Loucy (cell line): ENCODE measurements around the gene MED13L.

Source experiments
- H2AFZ ChIP-seq: fragments of 200-600 bp; sonication (generic); 2 replicates; pipeline ENCODE4 v1.6.0; 2016; ENCODE audit warnings: antibody characterized with exemption, mild to moderate bottlenecking, low read length, moderate library complexity
- H3F3A ChIP-seq: fragments of 200-600 bp; 2 replicates; pipeline ENCODE4 v1.6.0; 2016; ENCODE audit warnings: antibody characterized with exemption, low read depth, mild to moderate bottlenecking
- H3K27me3 ChIP-seq: fragments of 200-600 bp; sonication (generic); 2 replicates; pipeline ENCODE4 v1.6.1; 2014; ENCODE audit warnings: low read length, mild to moderate bottlenecking; ENCODE audit not compliant: insufficient read depth, poor library complexity, severe bottlenecking
- H3K36me3 ChIP-seq: fragments of 200-600 bp; sonication (generic); 2 replicates; pipeline ENCODE4 v1.6.1; 2016; ENCODE audit warnings: low read length; ENCODE audit not compliant: insufficient read depth
- H3K4me1 ChIP-seq: fragments of 200-600 bp; sonication (generic); 2 replicates; pipeline ENCODE4 v1.5.1; 2014; ENCODE audit warnings: low read length, mild to moderate bottlenecking; ENCODE audit not compliant: insufficient read depth, poor library complexity, severe bottlenecking
- H3K4me2 ChIP-seq: fragments of 200-600 bp; sonication (generic); 2 replicates; pipeline ENCODE4 v1.6.0; 2014; ENCODE audit warnings: antibody characterized with exemption, low read length, low read depth, mild to moderate bottlenecking; ENCODE audit not compliant: poor library complexity, severe bottlenecking
- H3K4me3 ChIP-seq: fragments of 200-600 bp; sonication (generic); 2 replicates; pipeline ENCODE4 v1.5.1; 2014; ENCODE audit warnings: low read length, mild to moderate bottlenecking, mixed read lengths; ENCODE audit not compliant: poor library complexity, severe bottlenecking
- H3K79me2 ChIP-seq: fragments of 200-600 bp; sonication (generic); 2 replicates; pipeline ENCODE4 v1.6.1; 2014; ENCODE audit warnings: low read length; ENCODE audit not compliant: insufficient read depth
- H3K9ac ChIP-seq: fragments of 200-600 bp; sonication (generic); 2 replicates; pipeline ENCODE4 v1.6.0; 2014; ENCODE audit warnings: mild to moderate bottlenecking, low read depth, low read length, moderate library complexity; ENCODE audit not compliant: poor library complexity, severe bottlenecking
- H3K9me2 ChIP-seq: fragments of 200-600 bp; sonication (generic); replicated peaks from 2 replicates; pipeline ENCODE4 v1.6.1; 2016; ENCODE audit warnings: low read depth, low read length, mixed read lengths
- H3K9me3 ChIP-seq: fragments of 200-600 bp; sonication (generic); 2 replicates; pipeline ENCODE4 v1.6.1; 2014; ENCODE audit warnings: mild to moderate bottlenecking, antibody characterized with exemption, low read length, low read depth; ENCODE audit not compliant: insufficient read depth
- H4K20me1 ChIP-seq: fragments of 200-600 bp; sonication (generic); 2 replicates; pipeline ENCODE4 v1.6.0; 2014; ENCODE audit warnings: antibody characterized with exemption, low read length, mild to moderate bottlenecking; ENCODE audit not compliant: insufficient read depth, poor library complexity, severe bottlenecking
- CTCF ChIP-seq: fragments of 200-600 bp; sonication (generic); conservative IDR thresholded peaks from 2 replicates; pipeline ENCODE4 v1.5.1; 2014; ENCODE audit warnings: mild to moderate bottlenecking, antibody characterized with exemption, low read length
- EZH2phosphoT487 ChIP-seq: fragments of 200-600 bp; IDR thresholded peaks from 2 replicates; pipeline ENCODE4 v1.6.1; 2018; ENCODE audit warnings: antibody characterized with exemption, mild to moderate bottlenecking, moderate library complexity, borderline replicate concordance

Gene MED13L

GRCh38 chr12:115926037-115926670 is 351.3 kb downstream of the MED13L start:
- no peaks in the 10 kb centered on the region for H3K36me3 ChIP-seq
- no peak overlapping the region for H2AFZ ChIP-seq
- H3K79me2 ChIP-seq, result no peaks in the 10 kb centered on the region

GRCh38 chr12:115923851-115924250 is 353.6 kb downstream of the MED13L start:
- Histone ChIP-seq H3K4me3 (no peak overlapping the region), H3K36me3 (no peaks in the 10 kb centered on the region), H3F3A (no peaks in the 10 kb centered on the region), H3K9ac (no peak overlapping the region), H3K4me1 (no peaks in the 10 kb centered on the region), H3K9me2 (no peaks in the 10 kb centered on the region), H3K9me3 (0 out of 2 replicates have a peak, but pooled peaks cover 4% of the 10 kb centered on the region), H3K4me2 (no peak overlapping the region), H3K79me2 (no peaks in the 10 kb centered on the region), H3K27me3 (no peaks in the 10 kb centered on the region), H4K20me1 (no peaks in the 10 kb centered on the region), H2AFZ (no peak overlapping the region)
- TF ChIP-seq EZH2phosphoT487 (no peak), CTCF (no peak)

More at GRCh38 chr12:115926037-115926670, 351.3 kb downstream of the MED13L start:
- H3K9me2 ChIP-seq, result no peaks in the 10 kb centered on the region
- no peaks in the 10 kb centered on the region for H4K20me1 ChIP-seq
- TF ChIP-seq EZH2phosphoT487 (no peak), CTCF (no peak)
- H3K27me3 ChIP-seq, result no peaks in the 10 kb centered on the region
- no peak overlapping the region for H3K4me3 ChIP-seq
- no peak overlapping the region for H3K9ac ChIP-seq
- H3F3A ChIP-seq, result no peaks in the 10 kb centered on the region
- 0 out of 2 replicates have a peak, but pooled peaks cover 4% of the 10 kb centered on the region for H3K9me3 ChIP-seq
- H3K4me1 ChIP-seq, result no peaks in the 10 kb centered on the region
- H3K4me2 ChIP-seq, result no peak overlapping the region

- no peak overlapping the region for H2AFZ ChIP-seq
- no peak overlapping the region for H3K9ac ChIP-seq
- 0 out of 2 replicates have a peak, but pooled peaks cover 4% of the 10 kb centered on the region for H3K9me3 ChIP-seq
- no peaks in the 10 kb centered on the region for H3K27me3 ChIP-seq
- H3K36me3 ChIP-seq, result no peaks in the 10 kb centered on the region
- H4K20me1 ChIP-seq, result no peaks in the 10 kb centered on the region
- H3K4me1 ChIP-seq, result no peaks in the 10 kb centered on the region
- TF ChIP-seq EZH2phosphoT487, result no peak
- peak; percentile 67 for TF ChIP-seq CTCF
- H3K4me3 ChIP-seq, result no peak overlapping the region
- H3F3A ChIP-seq, result no peaks in the 10 kb centered on the region
- H3K79me2 ChIP-seq, result no peaks in the 10 kb centered on the region
- H3K9me2 ChIP-seq, result no peaks in the 10 kb centered on the region
- H3K4me2 ChIP-seq, result no peak overlapping the region
Observed at GRCh38 chr12:115922952-115923564, 354.4 kb downstream of the MED13L start.
